Brain microvascular endothelial cell (primary cell): ENCODE measurements around the gene S100A4.

Experiments
- DNase-seq: peaks from one replicate; pipeline ENCODE4 v3.0.0-alpha.2; 2020
- H3K27ac ChIP-seq: fragments of 250-450 bp; sonication (Bioruptor Pico); 2 replicates; pipeline ENCODE4 v1.5.1; 2020; ENCODE audit warnings: mild to moderate bottlenecking, moderate library complexity
- H3K27me3 ChIP-seq: fragments of 250-450 bp; sonication (Bioruptor Pico); replicated peaks from 2 replicates; pipeline ENCODE4 v1.5.1; 2020; ENCODE audit warnings: mild to moderate bottlenecking
- H3K36me3 ChIP-seq: fragments of 250-450 bp; sonication (Bioruptor Pico); replicated peaks from 2 replicates; pipeline ENCODE4 v1.5.1; 2020; ENCODE audit warnings: mild to moderate bottlenecking
- H3K4me3 ChIP-seq: 2 replicates; pipeline ENCODE4 v1.5.1; 2011; ENCODE audit warnings: low read depth, mild to moderate bottlenecking, control low read depth, low read length, moderate library complexity
- in situ Hi-C: cut with HindIII; loops from 2 replicates; pipeline ENCODE4 v1.10.0; 2017; ENCODE audit warnings: low sequenced_read_pairs, low pct_ligation_motif_present
- TF ChIP-seq, protein P1 (sequence below): IDR thresholded peaks from 2 replicates; pipeline ENCODE4 v1.5.1; 2011; ENCODE audit warnings: low read depth, mild to moderate bottlenecking, moderate library complexity, low read length, control low read depth, inconsistent platforms; ENCODE audit errors: missing control alignments

The S100A4 gene

DNA sequence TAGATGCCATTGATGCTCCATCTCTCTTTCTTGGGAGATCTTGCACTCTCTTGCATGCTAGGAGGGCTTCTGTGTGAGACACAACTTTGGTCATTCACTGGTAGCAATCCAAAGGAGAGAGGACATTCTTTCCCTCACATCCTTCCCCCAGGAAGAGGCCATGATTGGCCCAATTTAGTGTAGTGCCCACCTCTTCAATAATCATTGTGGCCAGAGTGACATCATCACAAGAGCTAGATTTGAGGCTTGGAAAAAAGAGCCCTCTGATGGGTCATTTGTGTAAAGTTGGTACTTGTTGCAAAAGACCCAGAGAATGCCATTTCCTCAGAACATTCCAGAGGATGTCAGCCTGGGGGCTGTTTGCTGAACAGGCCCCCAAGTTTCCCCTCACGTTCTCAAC, 40.0 kb downstream of the S100A4 start:
- in situ Hi-C loops, result no loop called here
- H3K4me3 ChIP-seq, result no peak overlapping the region
- no peak overlapping the region for H3K27ac ChIP-seq
- H3K27me3 ChIP-seq, result no peaks in the 10 kb centered on the region
- TF ChIP-seq, protein P1, sequence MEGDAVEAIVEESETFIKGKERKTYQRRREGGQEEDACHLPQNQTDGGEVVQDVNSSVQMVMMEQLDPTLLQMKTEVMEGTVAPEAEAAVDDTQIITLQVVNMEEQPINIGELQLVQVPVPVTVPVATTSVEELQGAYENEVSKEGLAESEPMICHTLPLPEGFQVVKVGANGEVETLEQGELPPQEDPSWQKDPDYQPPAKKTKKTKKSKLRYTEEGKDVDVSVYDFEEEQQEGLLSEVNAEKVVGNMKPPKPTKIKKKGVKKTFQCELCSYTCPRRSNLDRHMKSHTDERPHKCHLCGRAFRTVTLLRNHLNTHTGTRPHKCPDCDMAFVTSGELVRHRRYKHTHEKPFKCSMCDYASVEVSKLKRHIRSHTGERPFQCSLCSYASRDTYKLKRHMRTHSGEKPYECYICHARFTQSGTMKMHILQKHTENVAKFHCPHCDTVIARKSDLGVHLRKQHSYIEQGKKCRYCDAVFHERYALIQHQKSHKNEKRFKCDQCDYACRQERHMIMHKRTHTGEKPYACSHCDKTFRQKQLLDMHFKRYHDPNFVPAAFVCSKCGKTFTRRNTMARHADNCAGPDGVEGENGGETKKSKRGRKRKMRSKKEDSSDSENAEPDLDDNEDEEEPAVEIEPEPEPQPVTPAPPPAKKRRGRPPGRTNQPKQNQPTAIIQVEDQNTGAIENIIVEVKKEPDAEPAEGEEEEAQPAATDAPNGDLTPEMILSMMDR, result no peak
- DNase-seq, result no peak
- no peaks in the 10 kb centered on the region for H3K36me3 ChIP-seq

DNA sequence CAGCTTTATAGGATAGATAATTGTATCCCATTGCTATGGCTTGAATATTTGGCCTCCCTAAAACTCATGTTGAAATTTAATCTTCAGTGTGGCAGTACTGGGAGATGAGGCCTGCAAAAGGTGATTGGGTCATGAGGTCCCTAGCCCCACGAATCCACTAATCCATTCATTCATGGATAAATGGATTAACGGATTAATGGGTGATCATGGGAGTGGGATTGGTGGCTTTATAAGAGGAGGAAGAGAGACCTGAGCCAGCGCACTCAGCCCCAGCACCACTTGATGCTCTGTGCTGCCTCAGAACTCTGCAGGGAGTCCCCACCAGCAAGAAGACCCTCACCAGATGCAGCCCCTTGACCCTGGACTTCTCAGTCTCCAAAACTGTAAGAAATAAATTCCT, 41.8 kb downstream of the S100A4 start:
- Histone ChIP-seq H3K4me3 (no peak overlapping the region), H3K36me3 (no peaks in the 10 kb centered on the region), H3K27ac (no peak overlapping the region), H3K27me3 (peaks cover 4% of the 10 kb centered on the region)
- DNase-seq, result no peak
- in situ Hi-C loops, result no loop called here
- TF ChIP-seq, protein P1, result no peak

DNA sequence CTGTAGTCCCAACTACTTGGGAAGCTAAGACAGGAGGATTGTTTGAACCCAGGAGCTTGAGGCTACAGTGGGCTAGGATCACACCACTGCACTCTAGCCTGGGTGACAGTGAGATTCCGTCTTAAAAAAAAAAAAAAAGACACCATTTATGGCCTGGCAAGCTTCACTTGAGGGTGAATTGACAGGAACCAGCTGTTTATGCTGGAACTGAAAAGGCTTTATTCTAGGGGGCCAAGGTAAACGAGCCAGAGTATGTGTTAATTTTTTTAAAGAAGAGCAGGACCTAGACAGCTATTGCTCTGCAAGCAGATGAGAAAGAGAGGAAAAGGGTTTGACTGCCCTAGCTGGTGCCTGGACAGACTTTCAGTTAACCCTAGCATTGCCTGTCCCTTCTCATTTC, 46.9 kb downstream of the S100A4 start:
- H3K36me3 ChIP-seq, result no peaks in the 10 kb centered on the region
- no peak for DNase-seq
- in situ Hi-C loops, result loop anchor here (25.0 kb wide), 1 partner anchor 136 kb away; the partner anchor contains the start of gene S100A9
- H3K27ac ChIP-seq, result no peak overlapping the region
- peaks cover 4% of the 10 kb centered on the region for H3K27me3 ChIP-seq
- H3K4me3 ChIP-seq, result no peak overlapping the region
- TF ChIP-seq, protein P1, result no peak

DNA sequence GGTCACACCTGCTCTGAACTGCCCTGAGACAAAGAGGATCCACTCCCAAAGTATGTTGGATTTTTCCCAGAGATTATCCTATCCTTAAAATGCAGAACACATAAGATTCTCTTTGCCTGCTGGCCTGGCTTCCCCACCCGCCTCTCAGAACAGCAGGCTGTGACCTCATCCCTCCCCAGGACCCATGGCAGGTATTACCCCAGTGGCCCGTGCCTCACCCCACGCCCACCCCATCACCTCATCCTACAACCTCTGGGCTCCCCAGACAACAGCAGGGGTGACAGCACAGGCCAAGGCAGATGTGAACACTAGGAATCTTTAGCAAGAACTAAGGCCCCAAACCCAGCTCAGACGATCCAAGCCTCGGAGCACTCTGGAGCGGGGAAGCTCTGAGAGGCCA, 50.1 kb downstream of the S100A4 start:
- no peak for DNase-seq
- TF ChIP-seq, protein P1, result no peak
- no peak overlapping the region for H3K27ac ChIP-seq
- no peak overlapping the region for H3K4me3 ChIP-seq
- H3K36me3 ChIP-seq, result no peaks in the 10 kb centered on the region
- in situ Hi-C loops, result loop anchor here (25.0 kb wide), 1 partner anchor 133 kb away; the partner anchor contains the start of gene S100A9
- H3K27me3 ChIP-seq, result peaks cover 4% of the 10 kb centered on the region

DNA sequence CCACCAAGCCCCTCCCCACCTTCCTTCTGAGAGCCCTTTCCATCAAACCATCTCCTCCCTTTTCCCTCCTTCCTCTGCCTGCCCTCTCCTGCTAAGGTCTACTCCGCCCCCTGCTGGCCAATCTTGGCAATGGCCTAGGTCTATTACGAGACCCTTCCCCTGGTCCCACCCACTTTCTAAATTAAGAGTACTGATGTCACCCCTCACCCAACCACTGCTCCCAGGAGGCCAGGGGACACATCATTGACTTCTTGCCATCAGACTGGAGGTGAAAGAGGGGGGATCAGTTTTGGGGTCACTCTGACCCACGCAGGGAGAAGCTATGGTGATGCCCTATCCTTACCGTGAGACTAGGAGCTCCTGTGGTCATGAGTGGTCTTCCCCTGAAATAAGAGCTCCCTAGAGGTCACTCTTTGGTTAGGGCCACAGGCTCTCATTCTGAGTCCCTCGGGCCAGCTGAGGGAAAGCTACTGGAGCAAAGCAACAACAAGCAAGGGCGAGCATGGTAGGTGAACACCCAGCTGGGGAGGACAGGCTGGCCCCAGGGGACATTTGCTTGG, 50.5 kb downstream of the S100A4 start:
- Histone ChIP-seq H3K27me3 (peaks cover 4% of the 10 kb centered on the region), H3K27ac (no peak overlapping the region), H3K4me3 (no peak overlapping the region), H3K36me3 (no peaks in the 10 kb centered on the region)
- TF ChIP-seq, protein P1, result peak; percentile 97
- in situ Hi-C loops, result loop anchor here (25.0 kb wide), 1 partner anchor 133 kb away; the partner anchor contains the start of gene S100A9
- peak; percentile 52 for DNase-seq
